K562 (cell line): ENCODE measurements around the gene NAIF1. TPM values are rescaled to one million over a fixed set of nuclear protein-coding genes. Genes with fewer than 3 reads are reported as not detected.
A peak's percentile ranks its signal among the peaks of the same experiment; 100 is the strongest.

Experiments
- ATAC-seq: fragments of 200-7000 bp; cut with Tn5 transposase; 3 replicates; pipeline ENCODE4 v1.9.1; 2020; ENCODE audit warnings: moderate library complexity
- BruUV-seq: library from RNA; stranded (reverse); fragments of 400-500 nt; replicated peaks from 2 replicates; lab custom pipeline; 2021; lab: Mats Ljungman, UMichigan
- CTCF ChIA-PET: fragments of 300-600 bp; formaldehyde crosslinking; extraction: SDS; loops from one replicate; lab custom pipeline; 2021; ENCODE audit warnings: low intra/inter-chr PET ratio; lab: Yijun Ruan, JAX
- POLR2A ChIA-PET: fragments of 300-600, 350-650 bp; sonication (Branson Sonifier 250); formaldehyde crosslinking; extraction: SDS; loops from one replicate; lab custom pipeline; 2021; ENCODE audit warnings: antibody characterized with exemption, inconsistent platforms; lab: Yijun Ruan, JAX
- DNase-seq, 4 experiments: peaks; one replicate each; pipeline versions ENCODE4 v3.0.0 to v3.0.0-alpha.2; 2011 to 2018; ENCODE audit warnings: low spot score in 3 of 4, mixed read lengths in 3 of 4; ENCODE audit errors: extremely low read depth in 1 of 4
- FAIRE-seq: peaks from 2 replicates; lab custom pipeline; 2011; peaks lifted over from hg19 to GRCh38; lab: Jason Lieb, UNC
- H2AFZ ChIP-seq: 2 replicates; pipeline ENCODE4 v1.6.0; 2011; ENCODE audit warnings: low read depth, low read length, control low read depth, inconsistent platforms
- H3K27ac ChIP-seq: fragments of 200-600 bp; 3 replicates; pipeline ENCODE4 v1.8.0; 2011; ENCODE audit warnings: low read depth, mild to moderate bottlenecking, control low read depth, inconsistent platforms, low read length, moderate library complexity, mixed read lengths; ENCODE audit errors: extremely low read depth
- H3K27me3 ChIP-seq, 2 experiments: fragments of 300-600 bp in 1 of 2; 2 replicates in 1 of 2; 3 replicates in 1 of 2; pipeline versions ENCODE4 v1.6.0 to v1.8.0; 2011; ENCODE audit warnings: inconsistent platforms in 2 of 2, low read length in 2 of 2, mild to moderate bottlenecking in 1 of 2, mixed read lengths in 1 of 2, moderate library complexity in 1 of 2; ENCODE audit not compliant: control insufficient read depth in 2 of 2, insufficient read depth in 2 of 2
- H3K36me3 ChIP-seq: fragments of 300-600 bp; 3 replicates; pipeline ENCODE4 v1.8.0; 2011; ENCODE audit warnings: mild to moderate bottlenecking, low read length, inconsistent platforms; ENCODE audit not compliant: control insufficient read depth, insufficient read depth
- H3K4me1 ChIP-seq, 2 experiments: fragments of 200-600 bp in 1 of 2; replicated peaks in 1 of 2; 2 replicates in 1 of 2; 3 replicates in 1 of 2; pipeline versions ENCODE4 v1.5.1 to v1.8.0; 2011; ENCODE audit warnings: inconsistent platforms in 2 of 2, low read length in 2 of 2, mild to moderate bottlenecking in 1 of 2, mixed read lengths in 1 of 2, moderate library complexity in 1 of 2; ENCODE audit not compliant: control insufficient read depth in 2 of 2, insufficient read depth in 2 of 2
- H3K4me2 ChIP-seq: 2 replicates; pipeline ENCODE4 v1.6.1; 2011; ENCODE audit warnings: low read length, control low read depth, inconsistent platforms, mixed read lengths; ENCODE audit not compliant: insufficient read depth
- H3K4me3 ChIP-seq: fragments of 200-600 bp; sonication (generic), shearing (Covaris generic); 2 replicates; pipeline ENCODE4 v1.5.1; 2016; ENCODE audit warnings: control low read depth, inconsistent platforms
- H3K79me2 ChIP-seq: fragments of 200-600 bp; 3 replicates; pipeline ENCODE4 v1.8.0; 2011; ENCODE audit warnings: low read length, inconsistent platforms; ENCODE audit not compliant: control insufficient read depth, insufficient read depth
- H3K9ac ChIP-seq, 2 experiments: 2 replicates each; pipeline versions ENCODE4 v1.6.0 to v1.6.1; 2011; ENCODE audit warnings: low read depth in 2 of 2, low read length in 2 of 2, control low read depth in 1 of 2, inconsistent platforms in 1 of 2, mild to moderate bottlenecking in 1 of 2, mixed read lengths in 1 of 2; ENCODE audit not compliant: insufficient read depth in 1 of 2
- H3K9me1 ChIP-seq: one replicate; pipeline ENCODE4 v1.6.0; 2011; ENCODE audit warnings: inconsistent platforms, mild to moderate bottlenecking, low read length, moderate library complexity; ENCODE audit not compliant: control insufficient read depth, insufficient read depth
- H3K9me3 ChIP-seq: replicated peaks from 2 replicates; pipeline ENCODE4 v1.5.1; 2011; ENCODE audit warnings: low read depth, low read length, inconsistent platforms; ENCODE audit not compliant: control insufficient read depth, insufficient read depth
- H4K20me1 ChIP-seq: replicated peaks from 2 replicates; pipeline ENCODE4 v1.6.1; 2011; ENCODE audit warnings: low read length, inconsistent platforms, mixed read lengths; ENCODE audit not compliant: control insufficient read depth, insufficient read depth
- ATF1 ChIP-seq, 2 experiments: fragments of 450-650 bp in 1 of 2; IDR thresholded peaks; 2 replicates each; pipeline ENCODE4 v1.6.1; 2016; ENCODE audit warnings: missing compliant biosample characterization in 1 of 2, missing genetic modification characterization in 1 of 2
- C11orf30 ChIP-seq: fragments of 450-650 bp; IDR thresholded peaks from 2 replicates; pipeline ENCODE4 v1.6.1; 2016; ENCODE audit warnings: low read depth, mild to moderate bottlenecking
- CBX1 ChIP-seq: sonication (generic); IDR thresholded peaks from 2 replicates; pipeline ENCODE4 v1.6.1; 2016; ENCODE audit warnings: antibody characterized with exemption, low read depth, mild to moderate bottlenecking
- CBX3 ChIP-seq, 2 experiments: IDR thresholded peaks; 1 replicate in 1 of 2; 2 replicates in 1 of 2; pipeline ENCODE4 v1.6.1; 2012; ENCODE audit warnings: inconsistent platforms in 2 of 2, low read length in 2 of 2, borderline replicate concordance in 1 of 2, control low read depth in 1 of 2
- CEBPG ChIP-seq, 3 experiments: fragments of 200-800 bp in 1 of 3; sonication (Bioruptor generic) in 1 of 3; sonication (generic) in 1 of 3; formaldehyde crosslinking in 1 of 3; IDR thresholded peaks in 2 of 3; conservative IDR thresholded peaks in 1 of 3; 2 replicates each; pipeline versions ENCODE4 v1.6.1 to v1.8.0; 2016 to 2022; ENCODE audit warnings: missing compliant biosample characterization in 2 of 3, missing genetic modification characterization in 2 of 3, mild to moderate bottlenecking in 1 of 3, missing genetic modification reagents in 1 of 3
- E2F1 ChIP-seq: sonication (generic); formaldehyde crosslinking; IDR thresholded peaks from 2 replicates; pipeline ENCODE4 v1.8.1; 2023; ENCODE audit warnings: mild to moderate bottlenecking, missing genetic modification reagents, moderate library complexity
- FUS ChIP-seq: fragments of 200-400 bp; formaldehyde crosslinking; optimal IDR thresholded peaks from 2 replicates; pipeline ENCODE3; 2017; ENCODE audit warnings: low read depth, low read length
- L3MBTL2 ChIP-seq: fragments of 450-650 bp; IDR thresholded peaks from 2 replicates; pipeline ENCODE4 v1.6.1; 2016; ENCODE audit warnings: mild to moderate bottlenecking, moderate library complexity
- MTA3 ChIP-seq: fragments of 450-650 bp; formaldehyde crosslinking; IDR thresholded peaks from 2 replicates; pipeline ENCODE4 v1.6.1; 2017; ENCODE audit warnings: mild to moderate bottlenecking, borderline replicate concordance
- MYNN ChIP-seq, 2 experiments: sonication (generic); formaldehyde crosslinking in 1 of 2; IDR thresholded peaks; 2 replicates each; pipeline versions ENCODE4 v1.5.0 to v1.6.1; 2016 to 2020; ENCODE audit warnings: antibody characterized with exemption in 1 of 2, missing genetic modification reagents in 1 of 2
- NFE2 ChIP-seq: IDR thresholded peaks from 2 replicates; pipeline ENCODE4 v1.6.1; 2014; ENCODE audit warnings: antibody characterized with exemption, low read depth
- NR4A1 ChIP-seq, 2 experiments: fragments of 250-450 bp in 1 of 2; fragments of 450-650 bp in 1 of 2; sonication (Bioruptor Pico) in 1 of 2; IDR thresholded peaks; 2 replicates each; pipeline versions ENCODE4 v1.4.0 to v1.6.1; 2016 to 2020; ENCODE audit warnings: mild to moderate bottlenecking in 2 of 2, missing compliant biosample characterization in 1 of 2, missing genetic modification characterization in 1 of 2, moderate library complexity in 1 of 2
- PML ChIP-seq: IDR thresholded peaks from 2 replicates; pipeline ENCODE4 v1.6.1; 2012; ENCODE audit warnings: low read length, inconsistent platforms
- RAD21 ChIP-seq, 2 experiments: fragments of 250-450 bp in 1 of 2; fragments of 450-650 bp in 1 of 2; sonication (Bioruptor Pico) in 1 of 2; formaldehyde crosslinking in 1 of 2; IDR thresholded peaks in 1 of 2; conservative IDR thresholded peaks in 1 of 2; 2 replicates each; pipeline versions ENCODE4 v1.4.0 to v1.8.0; 2020 to 2022; ENCODE audit warnings: mild to moderate bottlenecking in 2 of 2, moderate library complexity in 1 of 2
- SIRT6 ChIP-seq: IDR thresholded peaks from one replicate; pipeline ENCODE4 v1.6.1; 2012; ENCODE audit warnings: low read depth, mild to moderate bottlenecking, control low read depth, inconsistent platforms, low read length, moderate library complexity
- TEAD4 ChIP-seq, 2 experiments: sonication (generic) in 1 of 2; formaldehyde crosslinking in 1 of 2; IDR thresholded peaks; 2 replicates each; pipeline versions ENCODE4 v1.6.1 to v1.8.0; 2012 to 2022; ENCODE audit warnings: borderline replicate concordance in 1 of 2, inconsistent platforms in 1 of 2, low read length in 1 of 2, mild to moderate bottlenecking in 1 of 2, missing genetic modification reagents in 1 of 2
- ZNF57 ChIP-seq: fragments of 450-650 bp; formaldehyde crosslinking; IDR thresholded peaks from 2 replicates; pipeline ENCODE4 v1.4.0; 2020; ENCODE audit warnings: mild to moderate bottlenecking, moderate library complexity
- ZNF830 ChIP-seq: fragments of 250-450 bp; sonication (Bioruptor Pico); IDR thresholded peaks from 2 replicates; pipeline ENCODE4 v1.5.0; 2021; ENCODE audit warnings: mild to moderate bottlenecking
- WGBS: fragments of 100-300 bp; shearing (Covaris generic); methylation state at CpG from one replicate; pipeline ENCODE4 v1.1.6; 2016; ENCODE audit warnings: low coverage, mixed read lengths; ENCODE audit not compliant: insufficient coverage; ENCODE audit errors: missing lambda C conversion rate; 5-methylcytosine and 5-hydroxymethylcytosine counted together
- in situ Hi-C: fragments of 300-500 bp; cut with MboI; formaldehyde crosslinking; loops from 4 replicates; pipeline ENCODE4 v1.15.0; 2018; ENCODE audit warnings: inconsistent platforms, mixed read lengths
- intact Hi-C: fragments of 100-400 bp; cut with micrococcal nuclease; formaldehyde crosslinking; loops from 2 replicates; pipeline ENCODE4 v1.14.2; 2022
- polyA plus RNA-seq, 8 experiments: library from polyadenylated mRNA; depleted of rRNA in 4 of 8; stranded (reverse) in 5 of 8; unstranded in 3 of 8; fragments of >200 nt; fragmentation: Nextera tagmentation in 2 of 8; fragmentation: Illumina TruSeq in 1 of 8; extraction: Ambion mirVana in 2 of 8; extraction: Trizol in 1 of 8; gene quantifications; 2 replicates each; pipeline versions ENCODE4 v1.2.1 to v1.2.3, GENCODE V29; 2011 to 2014; ENCODE audit warnings: inconsistent platforms in 1 of 8, missing spikeins in 1 of 8
- total RNA-seq, 7 experiments: library from RNA; depleted of rRNA in 6 of 7; stranded (reverse); fragments of >200 nt in 6 of 7; fragmentation: Illumina TruSeq in 2 of 7; extraction: Trizol in 2 of 7; gene quantifications; 2 replicates each; pipeline versions ENCODE4 v1.2.1 to v1.2.3, GENCODE V29; 2011 to 2021; ENCODE audit warnings: low replicate concordance in 1 of 7

NAIF1 gene
- total and polyA plus RNA-seq, 9 of the 15 experiments (the other 6 are each of a cell fraction or from before 2014, with no cell fraction given): 4.8 to 26.6 (median 17.2) TPM

GRCh38 chr9:128034821-128035652, 32.1 kb downstream of the NAIF1 start:
- peak overlapping the region; percentile 84 for H2AFZ ChIP-seq
- peak overlapping the region; percentile 1; the same call in 1 of the 2 replicates for H3K4me2 ChIP-seq
- TF ChIP-seq SIRT6 (no peak), FUS (no peak), MTA3 (peak; percentile 60; the same call in 1 of the 2 replicates), ZNF57 (no peak), CEBPG (CRISPR knock-in tag; IDR thresholded peaks at IDR 0.05) (no peak), CEBPG (tag; conservative IDR thresholded peaks at IDR 0.05 in 1 of 2, IDR thresholded peaks at IDR 0.05 in 1 of 2) (no peak), MYNN (IDR thresholded peaks at IDR 0.05) (peak; percentile 77; the same call in 1 of the 2 replicates), MYNN (CRISPR knock-in tag; IDR thresholded peaks at IDR 0.05) (no peak), CBX3 (IDR thresholded peaks at IDR 0.05; ENCODE audit: borderline replicate concordance in 1 of 2, low read length in 2 of 2) (peak in 1 of 2 experiments; percentile 85; a peak in 2 of 3 replicates), CBX1 (no peak), C11orf30 (peak; percentile 94), L3MBTL2 (peak; percentile 58; the same call in 1 of the 2 replicates), ZNF830 (CRISPR knock-in tag) (no peak), E2F1 (CRISPR knock-in tag) (0 out of 2 replicates have a peak, but pooled peaks have one; percentile 43), ATF1 (CRISPR knock-in tag; IDR thresholded peaks at IDR 0.05) (no peak), ATF1 (tag; IDR thresholded peaks at IDR 0.05) (0 out of 2 replicates have a peak, but pooled peaks have one; percentile 28), TEAD4 (IDR thresholded peaks at IDR 0.05; ENCODE audit: low read length) (0 out of 2 replicates have a peak, but pooled peaks have one; percentile 13), TEAD4 (CRISPR knock-in tag; IDR thresholded peaks at IDR 0.05; ENCODE audit: borderline replicate concordance) (no peak), RAD21 (CRISPR knock-in tag; conservative IDR thresholded peaks at IDR 0.05 in 1 of 2, IDR thresholded peaks at IDR 0.05 in 1 of 2) (peak; percentile 96 to 98), NFE2 (0 out of 2 replicates have a peak, but pooled peaks have one; percentile 57), PML (no peak), NR4A1 (CRISPR knock-in tag; IDR thresholded peaks at IDR 0.05) (no peak), NR4A1 (tag; IDR thresholded peaks at IDR 0.05) (no peak)

More at GRCh38 chr9:128034821-128035652, 32.1 kb downstream of the NAIF1 start:
- no peak overlapping the region for H3K4me3 ChIP-seq
- no TSS peak for BruUV-seq
- no peaks in the 10 kb centered on the region for H3K27me3 ChIP-seq
- no peaks in the 10 kb centered on the region for H3K9me1 ChIP-seq
- in situ Hi-C loops (loop anchor here (5.0 to 10.0 kb wide), 2 partner anchors 70 to 98 kb away; partner anchors contain the start of gene DPM2), intact Hi-C loops (loop anchor here (1.0 to 10.0 kb wide), 4 partner anchors 80 to 300 kb away; partner anchors contain the start of gene TOR2A)
- H4K20me1 ChIP-seq: no peaks in the 10 kb centered on the region
- H3K9ac ChIP-seq: peak overlapping the region; percentile 15 to 41; a peak in 2 of 4 replicates
- peaks cover 7 to 8% of the 10 kb centered on the region in 2 experiments for H3K4me1 ChIP-seq
- peak; percentile 93 for FAIRE-seq
- no peaks in the 10 kb centered on the region for H3K36me3 ChIP-seq
- no peaks in the 10 kb centered on the region for H3K9me3 ChIP-seq
- no peaks in the 10 kb centered on the region for H3K79me2 ChIP-seq
- ATAC-seq: peak; percentile 97
- POLR2A ChIA-PET: interaction anchor here (0.7 to 2.3 kb wide), 10 partner anchors 8 to 94 kb away, joined by 3 to 8 read pairs (median 3); no protein-coding TSS in a partner anchor
- 19% methylated on average over 8 of the region's 8 CpGs for WGBS
- peak; percentile 81 to 88 (median 86) for DNase-seq
- no peak overlapping the region for H3K27ac ChIP-seq
- CTCF ChIA-PET: interaction anchor here (0.5 to 2.6 kb wide), 8 partner anchors 15 to 333 kb away, joined by 3 to 36 read pairs (median 4); partner anchors contain the start of gene EEIG1
